Smooth muscle cell of the coronary artery (primary cell): ENCODE results near the gene SSBP2. TPM values are rescaled to one million over a fixed set of nuclear protein-coding genes. Genes with fewer than 3 reads are reported as not detected.

Source experiments
- total RNA-seq: library from RNA; depleted of rRNA; stranded (reverse); fragments of >200 nt; gene quantifications from 2 replicates; pipeline ENCODE4 v1.2.3, GENCODE V29; 2014; ENCODE audit warnings: low replicate concordance

SSBP2 gene
- 5.3 and 24.1 TPM in 2 replicates for total RNA-seq

GRCh38 chr5:81751009-81751835 lies at the start of gene SSBP2:
SSBP2 (minus strand) TSS chr5:81751097; CDS start chr5:81751042, 55 bp downstream.

GRCh38 chr5:81393783-81394718 lies 356.8 kb downstream of the SSBP2 start, which contains the start of gene ACOT12:
ACOT12 (minus strand) TSS chr5:81394134; CDS start chr5:81394114, 20 bp downstream.

Other genes with a start within 250 kb of the SSBP2 start
- 5.4 and 8.2 TPM in 2 replicates for gene ATG10, start 220.9 kb upstream of the SSBP2 start, total RNA-seq